GM21390 (cell line): Measurements from ENCODE around the gene B4GALNT2.
A peak's percentile ranks its signal among the peaks of the same experiment; 100 is the strongest.

Experiments
- ATAC-seq: cut with Tn5 transposase; IDR thresholded peaks from one replicate; pipeline ENCODE4 v1.9.1; 2021; ENCODE audit not compliant: unreplicated experiment

The B4GALNT2 gene

GRCh38 chr17:49210158-49211029 is 77.8 kb downstream of the B4GALNT2 start, which contains the start of the genes ABI3 and GNGT2:
ABI3 (plus strand) TSS chr17:49210707; CDS start chr17:49210725, 18 bp downstream.
GNGT2 (minus strand) TSS chr17:49210574; CDS start chr17:49207422, 3,152 bp downstream.
- peak; percentile 80 for ATAC-seq

- ATAC-seq = no peak
These were observed 80.8 kb downstream of the B4GALNT2 start for GRCh38 chr17:49213399-49213798.

GRCh38 chr17:49213847-49214246 is 81.3 kb downstream of the B4GALNT2 start:
- ATAC-seq = no peak

- no peak for ATAC-seq
These were observed 82.2 kb downstream of the B4GALNT2 start for GRCh38 chr17:49214676-49215360.

DNA sequence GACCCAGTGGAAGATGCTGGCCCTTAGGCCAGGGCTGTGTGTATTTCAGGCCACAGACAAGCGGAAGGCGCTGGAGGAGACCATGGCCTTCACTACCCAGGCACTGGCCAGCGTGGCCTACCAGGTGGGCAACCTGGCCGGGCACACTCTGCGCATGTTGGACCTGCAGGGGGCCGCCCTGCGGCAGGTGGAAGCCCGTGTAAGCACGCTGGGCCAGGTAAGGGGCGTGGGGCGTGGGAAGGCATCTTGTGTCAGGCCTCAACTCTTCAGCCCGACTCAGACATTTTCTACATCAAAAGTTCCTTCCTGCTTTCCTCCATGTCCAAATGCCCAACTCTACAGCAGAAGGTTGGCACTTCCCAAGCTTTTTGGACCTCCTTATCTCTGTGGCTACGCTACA is 83.9 kb downstream of the B4GALNT2 start:
- no peak for ATAC-seq

- ATAC-seq = no peak
These were observed 84.5 kb downstream of the B4GALNT2 start for GRCh38 chr17:49216953-49217650.

DNA sequence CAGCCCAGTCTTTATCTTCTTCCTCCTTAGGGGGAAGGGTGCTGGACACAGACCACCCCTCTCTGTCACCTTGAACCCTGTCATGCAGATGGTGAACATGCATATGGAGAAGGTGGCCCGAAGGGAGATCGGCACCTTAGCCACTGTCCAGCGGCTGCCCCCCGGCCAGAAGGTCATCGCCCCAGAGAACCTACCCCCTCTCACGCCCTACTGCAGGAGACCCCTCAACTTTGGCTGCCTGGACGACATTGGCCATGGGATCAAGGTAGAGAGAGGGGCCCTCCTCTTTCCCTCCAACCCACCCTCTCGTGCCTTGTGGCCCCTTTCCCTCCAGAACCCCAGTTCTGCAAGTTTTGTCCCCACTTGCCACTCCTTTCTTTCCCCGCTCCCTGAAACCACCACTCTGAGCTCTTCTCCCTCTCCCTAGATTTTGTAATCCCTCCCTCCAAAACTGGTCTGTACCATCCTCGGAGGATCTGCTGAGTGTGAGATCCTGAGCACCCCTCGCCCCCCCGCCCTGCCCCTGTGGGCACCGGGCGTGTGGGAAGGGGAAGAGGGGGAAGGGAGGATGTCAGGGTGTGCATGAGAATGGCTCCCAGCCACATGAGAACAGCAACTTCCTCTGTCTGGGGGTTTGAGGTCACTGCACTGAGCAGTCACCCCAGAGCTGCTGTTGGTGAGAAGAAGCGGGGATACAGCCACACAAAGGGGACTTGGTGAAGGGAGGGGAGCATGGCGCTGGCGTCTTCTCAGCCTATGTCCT is 85.3 kb downstream of the B4GALNT2 start:
- ATAC-seq = peak; percentile 37

GRCh38 chr17:49218941-49219913 is 86.7 kb downstream of the B4GALNT2 start:
- no peak for ATAC-seq

GRCh38 chr17:49219987-49220386 is 87.4 kb downstream of the B4GALNT2 start:
- no peak for ATAC-seq

DNA sequence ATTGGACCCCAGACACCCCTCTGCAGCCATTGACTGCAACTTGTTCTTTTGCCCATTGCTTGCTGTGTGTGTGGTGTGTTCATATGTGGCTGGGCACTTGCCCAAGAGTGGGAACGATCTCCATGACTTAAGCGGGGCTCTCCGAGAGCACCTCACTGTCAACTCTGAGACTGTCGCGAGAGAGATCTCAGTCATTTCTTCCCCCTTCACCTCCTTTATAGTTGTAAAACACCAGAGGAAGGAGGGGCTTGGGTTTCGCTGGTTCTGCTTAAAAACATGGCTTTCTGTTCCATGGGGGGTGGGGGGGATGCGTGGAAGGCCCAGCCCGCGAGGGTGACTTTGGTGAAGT is 90.6 kb downstream of the B4GALNT2 start:
- no peak for ATAC-seq

GRCh38 chr17:49223517-49224197 is 91.1 kb downstream of the B4GALNT2 start:
- no peak for ATAC-seq

GRCh38 chr17:49224198-49224996 is 91.8 kb downstream of the B4GALNT2 start:
- no peak for ATAC-seq

GRCh38 chr17:49224997-49225337 is 92.4 kb downstream of the B4GALNT2 start:
- ATAC-seq = no peak

DNA sequence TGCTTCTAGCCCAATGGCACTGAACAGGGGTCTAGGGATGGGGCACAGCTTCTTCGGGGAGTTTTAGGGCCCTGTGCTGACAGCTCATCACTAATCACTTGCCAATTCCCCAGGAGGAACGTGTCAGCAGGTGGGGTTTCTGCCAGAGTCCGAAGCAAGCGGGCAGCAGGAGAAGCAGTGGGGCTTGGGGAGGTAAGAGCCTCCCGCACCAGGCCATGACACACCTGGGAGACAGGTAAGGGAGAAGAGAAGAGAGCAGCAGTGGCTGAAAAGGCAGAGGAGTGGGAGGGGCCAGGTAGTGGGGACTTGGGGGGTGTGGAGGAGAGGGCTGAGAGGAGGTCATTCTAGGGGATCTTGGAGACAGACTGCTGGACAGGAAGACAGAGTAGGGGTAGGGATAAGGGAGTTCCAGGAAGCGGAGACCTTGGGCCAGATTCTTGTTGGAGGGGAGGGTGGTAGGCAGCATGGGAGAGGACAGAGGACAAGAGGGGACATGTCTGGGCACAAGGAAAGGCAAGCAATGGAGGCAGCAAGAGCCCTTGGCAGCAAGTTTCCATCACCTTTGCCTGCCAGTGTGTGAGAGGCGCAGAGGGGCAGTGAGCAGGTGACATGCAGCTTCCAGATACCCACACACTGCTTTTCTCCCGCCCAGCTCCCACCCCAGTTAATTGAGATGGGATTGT is 93.1 kb downstream of the B4GALNT2 start:
- no peak for ATAC-seq
